Peyer's patch (tissue), 4 donors: Measurements from ENCODE around the gene TMEM258. TPM values are rescaled to one million over a fixed set of nuclear protein-coding genes. Genes with fewer than 3 reads are reported as not detected.

Experiments used
- DNase-seq, 3 donors: peaks; one replicate each; pipeline ENCODE4 v3.0.0-alpha.2; 2017 to 2019
- H3K27ac ChIP-seq, 4 donors: fragments of 200-600 bp; sonication (generic); one replicate each; pipeline ENCODE4 v1.5.1; 2016 to 2019
- H3K27me3 ChIP-seq, 2 donors: fragments of 200-600 bp; sonication (generic); one replicate each; pipeline ENCODE4 v1.5.1; 2019
- H3K36me3 ChIP-seq, 3 donors: fragments of 200-600 bp; sonication (generic); one replicate each; pipeline ENCODE4 v1.5.1; 2016 to 2019
- H3K4me1 ChIP-seq, 4 donors: fragments of 200-600 bp; sonication (generic); one replicate each; pipeline ENCODE4 v1.5.1; 2016 to 2019
- H3K4me3 ChIP-seq, 4 donors: fragments of 200-600 bp; sonication (generic); 1 replicate in 3 of 4; 2 replicates in 1 of 4; pipeline ENCODE4 v1.5.1; 2016 to 2019; ENCODE audit warnings: mild to moderate bottlenecking in 1 of 4
- H3K9me3 ChIP-seq, 4 donors: fragments of 200-600 bp; sonication (generic); one replicate each; pipeline ENCODE4 v1.5.1; 2016 to 2019; ENCODE audit warnings: mild to moderate bottlenecking in 1 of 4
- POLR2A ChIP-seq, 2 donors: fragments of 450-650 bp; IDR thresholded peaks; one replicate each; pipeline ENCODE4 v1.5.1; 2017; ENCODE audit warnings: antibody characterized with exemption in 2 of 2, mild to moderate bottlenecking in 2 of 2, moderate library complexity in 2 of 2
- total RNA-seq, 4 donors: library from RNA; depleted of rRNA; stranded (reverse); fragments of >200 nt; gene quantifications; one replicate each; pipeline ENCODE4 v1.1.0, GENCODE V29; 2016
- TF ChIP-seq, protein P1 (sequence below), 6 experiments: fragments of 450-650 bp in 4 of 6; fragments of 200-600 bp in 2 of 6; sonication (generic) in 1 of 6; IDR thresholded peaks; one replicate each; pipeline ENCODE4 v1.5.1; 2017 to 2019; ENCODE audit warnings: antibody characterized with exemption in 6 of 6, mild to moderate bottlenecking in 3 of 6, moderate library complexity in 1 of 6

The TMEM258 gene
- total RNA-seq, 4 donors from 2014 or later = 28.7 to 34.7 (median 34.5) TPM; not detected in 1

DNA sequence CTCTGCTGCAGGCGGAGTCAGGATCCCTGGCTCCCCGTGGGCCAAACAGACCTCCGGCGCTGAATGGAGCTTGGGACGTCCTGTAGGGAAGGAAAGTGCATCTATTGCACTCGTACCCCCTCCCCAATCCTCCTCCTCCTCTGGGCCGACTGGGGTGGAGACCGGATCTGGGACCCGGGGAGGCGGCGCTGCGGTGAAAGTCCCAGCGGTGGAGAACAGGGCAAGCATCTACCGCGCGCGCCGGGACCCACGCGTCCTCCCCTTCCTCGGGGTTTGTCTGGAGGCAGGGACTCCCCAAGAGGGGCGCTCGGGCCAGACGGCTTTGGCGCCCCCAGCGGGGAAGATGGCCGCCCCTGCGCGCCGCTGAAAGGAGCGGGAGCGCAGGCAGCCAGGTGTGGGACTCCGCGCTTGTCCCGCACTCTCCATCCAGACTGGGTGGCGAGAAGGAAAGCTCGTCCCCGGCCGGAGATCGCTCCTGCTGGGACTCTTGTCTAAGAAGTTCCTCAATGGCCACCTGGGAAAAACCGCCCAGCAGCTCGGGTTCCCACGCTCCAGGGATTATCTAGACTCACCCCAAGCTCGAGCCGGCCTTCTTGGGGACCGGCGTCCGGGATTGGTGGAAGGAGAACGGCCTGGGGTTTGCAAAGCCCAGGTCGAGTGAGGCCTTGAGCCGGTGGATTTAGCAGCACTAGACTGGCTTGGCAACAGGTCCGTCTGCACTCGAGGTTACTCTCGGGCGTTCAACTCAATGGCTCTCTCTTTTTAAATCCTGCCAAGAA, 36.4 kb upstream of the TMEM258 start:
- no peak for TF ChIP-seq POLR2A (IDR thresholded peaks at IDR 0.05)
- TF ChIP-seq, protein P1, sequence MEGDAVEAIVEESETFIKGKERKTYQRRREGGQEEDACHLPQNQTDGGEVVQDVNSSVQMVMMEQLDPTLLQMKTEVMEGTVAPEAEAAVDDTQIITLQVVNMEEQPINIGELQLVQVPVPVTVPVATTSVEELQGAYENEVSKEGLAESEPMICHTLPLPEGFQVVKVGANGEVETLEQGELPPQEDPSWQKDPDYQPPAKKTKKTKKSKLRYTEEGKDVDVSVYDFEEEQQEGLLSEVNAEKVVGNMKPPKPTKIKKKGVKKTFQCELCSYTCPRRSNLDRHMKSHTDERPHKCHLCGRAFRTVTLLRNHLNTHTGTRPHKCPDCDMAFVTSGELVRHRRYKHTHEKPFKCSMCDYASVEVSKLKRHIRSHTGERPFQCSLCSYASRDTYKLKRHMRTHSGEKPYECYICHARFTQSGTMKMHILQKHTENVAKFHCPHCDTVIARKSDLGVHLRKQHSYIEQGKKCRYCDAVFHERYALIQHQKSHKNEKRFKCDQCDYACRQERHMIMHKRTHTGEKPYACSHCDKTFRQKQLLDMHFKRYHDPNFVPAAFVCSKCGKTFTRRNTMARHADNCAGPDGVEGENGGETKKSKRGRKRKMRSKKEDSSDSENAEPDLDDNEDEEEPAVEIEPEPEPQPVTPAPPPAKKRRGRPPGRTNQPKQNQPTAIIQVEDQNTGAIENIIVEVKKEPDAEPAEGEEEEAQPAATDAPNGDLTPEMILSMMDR (IDR thresholded peaks at IDR 0.05) = peak in 2 of 6 experiments; percentile 7 to 34
- no peaks in the 10 kb centered on the region for H3K36me3 ChIP-seq
- H3K9me3 ChIP-seq = no peaks in the 10 kb centered on the region
- H3K4me1 ChIP-seq = peaks cover 0 to 28% (median 8%) of the 10 kb centered on the region in 4 donors
- no peaks in the 10 kb centered on the region for H3K27me3 ChIP-seq
- peak in 2 of 3 donors; percentile 18 to 60 for DNase-seq
- H3K27ac ChIP-seq = peak overlapping the region; percentile 23 to 92 (median 61)
- peak overlapping the region; percentile 36 to 59 (median 48) for H3K4me3 ChIP-seq

DNA sequence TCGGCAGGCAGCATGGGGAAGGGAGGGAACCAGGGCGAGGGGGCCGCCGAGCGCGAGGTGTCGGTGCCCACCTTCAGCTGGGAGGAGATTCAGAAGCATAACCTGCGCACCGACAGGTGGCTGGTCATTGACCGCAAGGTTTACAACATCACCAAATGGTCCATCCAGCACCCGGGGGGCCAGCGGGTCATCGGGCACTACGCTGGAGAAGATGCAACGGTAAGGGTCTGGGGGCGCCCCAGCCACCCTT, 35.9 kb upstream of the TMEM258 start:
- peaks cover 0 to 28% (median 8%) of the 10 kb centered on the region in 4 donors for H3K4me1 ChIP-seq
- H3K4me3 ChIP-seq = peak overlapping the region; percentile 36 to 59 (median 48)
- peak overlapping the region; percentile 23 to 92 (median 61) for H3K27ac ChIP-seq
- H3K27me3 ChIP-seq = no peaks in the 10 kb centered on the region
- TF ChIP-seq, protein P1 (IDR thresholded peaks at IDR 0.05) = no peak
- no peak for TF ChIP-seq POLR2A (IDR thresholded peaks at IDR 0.05)
- no peak for DNase-seq
- H3K36me3 ChIP-seq = no peaks in the 10 kb centered on the region
- no peaks in the 10 kb centered on the region for H3K9me3 ChIP-seq

DNA sequence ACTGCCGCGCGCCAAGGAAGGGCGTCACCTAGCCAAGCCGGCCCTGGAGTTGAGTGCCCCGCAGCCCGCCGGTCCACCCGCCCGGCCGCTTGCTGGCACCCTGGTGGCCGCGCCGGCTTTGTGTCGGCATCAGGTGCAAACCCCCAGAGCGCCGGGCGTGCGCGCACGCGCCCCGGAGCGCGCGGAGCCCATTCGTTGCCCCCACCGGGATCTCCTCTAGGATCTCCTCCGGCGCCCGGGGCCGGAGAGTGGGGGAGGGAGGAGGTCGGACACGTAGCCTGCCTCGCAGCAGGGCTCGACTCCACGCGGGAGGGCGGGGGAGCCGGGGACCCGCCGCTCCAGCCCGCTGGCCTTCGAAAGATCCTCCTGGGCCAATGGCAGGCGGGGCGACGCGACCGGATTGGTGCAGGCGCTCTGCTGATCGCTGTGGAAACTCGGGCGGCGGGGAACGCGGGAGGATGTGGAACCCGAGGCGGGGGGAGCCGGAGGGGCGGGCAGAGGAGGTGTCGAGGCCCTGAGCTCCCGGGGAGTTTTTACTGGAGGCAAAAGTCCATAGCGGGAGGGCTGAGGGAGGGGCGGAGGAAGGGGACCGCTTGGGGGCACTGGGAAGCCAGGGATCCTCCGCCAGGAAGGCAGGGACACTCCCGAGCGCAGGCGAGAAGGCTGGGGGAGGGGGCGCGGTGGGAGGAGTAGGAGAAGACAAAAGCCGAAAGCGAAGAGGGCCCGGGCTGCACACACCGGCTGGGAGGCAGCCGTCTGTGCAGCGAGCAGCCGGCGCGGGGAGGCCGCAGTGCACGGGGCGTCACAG, 35.4 kb upstream of the TMEM258 start, which contains the start of gene FADS2:
Gene FADS2 (plus strand): TSS at position 730 of the 808 bp plus-strand sequence. CDS start 91 bp downstream, outside the sequence.
- no peaks in the 10 kb centered on the region for H3K9me3 ChIP-seq
- peak within 1 kb of the TSS; percentile 23 to 92 (median 61) for H3K27ac ChIP-seq
- DNase-seq = peak; percentile 68 to 89 (median 82)
- H3K4me3 ChIP-seq = peak within 1 kb of the TSS; percentile 36 to 59 (median 48)
- TF ChIP-seq, protein P1 (IDR thresholded peaks at IDR 0.05) = peak in 2 of 6 experiments; percentile 6 to 10
- no peak for TF ChIP-seq POLR2A (IDR thresholded peaks at IDR 0.05)
- H3K4me1 ChIP-seq = peaks cover 0 to 28% (median 8%) of the 10 kb centered on the region in 4 donors
- no peaks in the 10 kb centered on the region for H3K36me3 ChIP-seq
- H3K27me3 ChIP-seq = no peaks in the 10 kb centered on the region

DNA sequence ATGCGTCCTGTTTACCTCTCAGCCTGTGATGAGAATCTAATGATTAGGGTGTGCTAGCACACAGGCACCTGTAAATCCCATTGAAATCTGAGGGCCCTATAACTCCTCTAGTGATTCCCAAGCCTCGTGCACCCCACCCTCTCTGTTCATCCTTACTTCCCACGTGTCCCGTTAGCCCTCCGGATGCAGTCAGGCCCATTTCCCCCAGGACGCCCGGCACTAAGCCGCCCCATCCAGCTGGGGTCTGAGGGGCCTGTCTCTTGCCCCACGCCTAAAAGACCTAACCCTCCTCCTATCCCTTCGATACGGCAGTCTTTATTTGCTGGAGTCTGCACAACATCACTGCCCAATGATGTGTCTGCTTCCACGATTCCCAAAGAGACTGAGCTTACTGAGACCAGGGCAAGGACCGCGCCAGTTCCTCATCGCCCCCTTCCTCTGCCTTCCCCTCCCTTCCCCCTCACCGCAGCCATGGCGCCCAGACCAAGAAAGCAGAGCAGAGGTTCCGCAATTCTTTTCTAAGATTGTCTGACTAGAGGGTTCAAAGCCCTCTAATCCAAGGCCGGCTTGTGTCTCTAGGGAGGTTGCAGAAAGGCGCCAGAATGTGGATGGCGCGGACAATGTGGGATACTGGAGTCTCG, 34.7 kb upstream of the TMEM258 start:
- Histone ChIP-seq H3K27ac (peak overlapping the region; percentile 23 to 92 (median 61)), H3K4me1 (peaks cover 0 to 28% (median 8%) of the 10 kb centered on the region in 4 donors), H3K36me3 (no peaks in the 10 kb centered on the region), H3K9me3 (no peaks in the 10 kb centered on the region), H3K27me3 (no peaks in the 10 kb centered on the region), H3K4me3 (peak overlapping the region; percentile 36 to 59 (median 48))
- DNase-seq = peak in 1 of 3 donors; percentile 16
- TF ChIP-seq, protein P1 (IDR thresholded peaks at IDR 0.05) = no peak
- TF ChIP-seq POLR2A (IDR thresholded peaks at IDR 0.05) = no peak

DNA sequence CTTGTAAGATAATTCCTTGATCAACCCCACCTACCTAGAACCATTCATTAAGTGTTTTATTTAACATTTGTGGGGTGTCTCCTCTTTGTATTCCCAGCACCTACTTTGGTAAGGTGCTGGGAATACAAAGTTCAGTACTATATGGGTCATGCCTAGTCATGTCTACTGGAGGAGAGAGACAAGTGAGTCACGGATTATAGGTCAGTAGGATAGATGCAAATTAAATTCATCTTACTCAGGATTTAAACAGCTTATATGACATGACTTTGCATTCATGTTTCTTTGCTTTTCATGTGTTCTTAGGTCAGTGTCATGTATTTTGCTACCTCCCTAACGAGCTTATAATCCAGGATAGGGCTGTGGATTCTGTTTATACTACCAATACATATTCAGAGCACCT, 27.8 kb upstream of the TMEM258 start:
- Histone ChIP-seq H3K4me1 (peaks cover 0 to 24% (median 13%) of the 10 kb centered on the region in 4 donors), H3K4me3 (no peak overlapping the region), H3K27ac (peak overlapping the region in 3 of 4 donors; percentile 5 to 85 (median 52)), H3K36me3 (no peaks in the 10 kb centered on the region), H3K27me3 (no peaks in the 10 kb centered on the region), H3K9me3 (no peaks in the 10 kb centered on the region)
- TF ChIP-seq, protein P1 (IDR thresholded peaks at IDR 0.05) = no peak
- no peak for TF ChIP-seq POLR2A (IDR thresholded peaks at IDR 0.05)
- DNase-seq = no peak
